GM15510 (cell line): ENCODE data around the gene HMG20A.

ENCODE experiments used
- POLR2A ChIP-seq: IDR thresholded peaks from 3 replicates; pipeline ENCODE4 v1.6.1; 2011; ENCODE audit warnings: borderline replicate concordance; ENCODE audit not compliant: insufficient read length; ENCODE audit errors: extremely low read depth

HMG20A gene

GRCh38 chr15:77508541-77509243 is 88.0 kb downstream of the HMG20A start:
- no peak for TF ChIP-seq POLR2A

- TF ChIP-seq POLR2A: no peak
Observed at GRCh38 chr15:77510066-77511057, 89.7 kb downstream of the HMG20A start.

DNA sequence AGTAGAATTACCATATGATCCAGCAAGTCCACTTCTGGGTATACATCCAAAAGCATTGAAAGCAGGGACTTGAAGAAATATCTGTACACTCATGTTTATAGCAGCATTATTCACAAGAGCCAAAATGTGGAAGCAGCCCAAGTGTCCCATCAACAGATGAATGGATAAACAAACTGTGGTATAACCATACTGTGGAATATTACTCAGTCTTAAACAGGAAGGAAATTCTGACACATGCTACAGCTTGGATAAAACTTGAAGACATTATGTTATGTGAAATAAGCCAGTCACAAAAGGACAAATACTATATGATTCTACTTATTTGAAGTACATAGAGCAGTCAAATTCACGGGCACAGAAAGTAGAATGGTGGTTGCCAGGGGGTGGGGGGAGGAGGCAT is 91.2 kb downstream of the HMG20A start:
- no peak for TF ChIP-seq POLR2A

- no peak for TF ChIP-seq POLR2A
Observed at GRCh38 chr15:77513226-77513625, 92.5 kb downstream of the HMG20A start.

GRCh38 chr15:77514641-77515402 is 94.1 kb downstream of the HMG20A start:
- TF ChIP-seq POLR2A: no peak

DNA sequence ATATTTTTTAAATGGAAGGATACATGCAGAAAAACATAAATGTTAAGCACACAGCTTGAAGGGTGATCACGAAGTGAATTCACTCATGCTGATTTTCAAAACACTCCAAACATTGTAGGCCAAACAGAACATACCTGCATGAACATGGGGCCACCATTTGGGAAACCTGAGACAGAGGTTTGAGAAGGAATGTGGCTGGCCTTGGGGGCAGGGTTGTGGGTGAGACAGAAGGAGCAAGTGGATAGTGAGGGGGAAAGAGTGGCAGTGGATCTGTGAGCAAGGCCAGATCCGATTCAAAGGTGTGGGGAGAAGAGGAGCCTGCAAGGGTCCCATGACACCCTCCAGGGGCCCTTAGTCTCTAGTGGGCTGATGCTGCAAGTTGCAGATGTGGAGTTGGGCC is 94.9 kb downstream of the HMG20A start:
- no peak for TF ChIP-seq POLR2A

DNA sequence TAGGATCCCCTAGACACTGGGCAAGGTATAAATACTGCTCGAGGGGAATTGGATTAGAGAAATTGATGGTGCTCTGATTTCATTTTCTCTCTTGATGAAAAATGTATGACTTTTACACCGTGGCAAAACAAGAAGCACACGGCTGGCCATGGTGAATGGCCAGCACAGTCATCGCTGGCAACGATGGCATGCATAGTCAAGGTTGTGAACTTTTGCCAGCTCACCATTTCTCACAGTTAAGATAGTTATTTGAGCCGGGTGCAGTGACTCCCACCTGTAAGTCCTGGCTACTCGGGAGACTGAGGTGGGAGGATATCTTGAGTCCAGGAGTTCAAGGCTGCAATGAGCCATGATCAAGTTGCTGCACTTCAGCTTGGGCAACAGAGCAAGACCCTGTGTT is 95.4 kb downstream of the HMG20A start:
- TF ChIP-seq POLR2A: no peak

DNA sequence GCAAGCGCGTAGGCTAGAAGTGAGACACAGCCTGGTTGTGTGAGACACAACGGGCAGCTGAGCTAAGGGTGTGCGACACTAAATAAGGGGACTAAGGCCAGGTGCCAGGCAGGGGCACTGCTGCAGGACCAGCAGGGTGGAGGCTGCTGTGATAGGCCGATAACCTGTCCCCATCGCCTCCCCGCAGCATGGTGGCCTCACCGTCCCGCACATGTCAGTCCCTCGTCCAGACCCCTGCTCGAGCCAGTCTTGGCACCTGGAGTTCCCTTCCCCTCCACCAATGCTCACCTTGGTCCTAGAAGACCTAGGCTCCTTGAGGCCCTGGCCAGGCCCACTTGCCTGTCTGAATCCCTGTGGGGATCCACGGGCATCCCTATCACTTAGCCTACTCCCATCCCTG is 96.1 kb downstream of the HMG20A start:
- TF ChIP-seq POLR2A: no peak

GRCh38 chr15:77517579-77517978 is 96.9 kb downstream of the HMG20A start:
- no peak for TF ChIP-seq POLR2A

GRCh38 chr15:77518458-77518857 is 97.8 kb downstream of the HMG20A start:
- no peak for TF ChIP-seq POLR2A

DNA sequence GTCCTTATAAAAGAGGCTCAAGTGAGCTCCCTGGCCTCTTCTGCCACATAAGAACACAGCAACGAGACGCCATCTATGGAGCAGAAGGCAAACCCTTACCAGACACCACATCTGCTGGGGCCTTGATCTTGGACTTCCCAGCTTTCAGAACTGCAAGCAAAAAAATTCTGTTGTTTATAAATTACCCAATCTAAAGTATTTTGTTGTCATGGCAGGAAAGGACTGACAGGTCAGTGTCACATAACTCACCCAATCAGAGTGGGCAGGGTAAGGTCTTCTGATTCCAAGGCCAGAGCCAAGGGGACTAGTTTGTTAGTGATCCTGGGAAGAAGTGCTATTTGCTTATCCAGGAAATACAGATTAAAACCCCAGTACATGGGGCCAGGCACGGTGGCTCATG is 98.9 kb downstream of the HMG20A start:
- no peak for TF ChIP-seq POLR2A

DNA sequence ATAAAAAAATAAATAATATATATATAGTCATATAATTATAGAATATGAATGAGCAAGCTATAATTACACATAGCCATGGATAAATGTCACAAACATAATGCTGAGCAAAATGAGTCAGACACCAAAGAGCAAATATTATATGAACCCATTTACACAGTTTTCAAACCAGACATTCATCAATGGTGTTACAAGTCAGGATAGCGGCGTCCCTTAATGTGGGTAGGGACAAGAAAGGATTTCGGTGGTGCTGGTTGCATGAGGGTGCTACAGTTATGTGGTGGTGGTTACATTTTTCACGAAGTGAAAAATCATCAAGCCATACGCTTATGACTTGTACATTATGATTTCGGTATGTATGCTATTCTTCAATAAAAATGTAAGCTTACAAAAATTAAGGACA is 100.5 kb downstream of the HMG20A start:
- TF ChIP-seq POLR2A: no peak

- no peak for TF ChIP-seq POLR2A
Observed at GRCh38 chr15:77525400-77525811, 104.7 kb downstream of the HMG20A start.

GRCh38 chr15:77525907-77526594 is 105.4 kb downstream of the HMG20A start:
- TF ChIP-seq POLR2A: no peak
